IPS-NIHi11 (cell line): ENCODE results near the gene PSKH1.

ENCODE experiments used
- DNase-seq: peaks from one replicate; pipeline ENCODE4 v3.0.0; 2012; ENCODE audit warnings: mixed read lengths, low spot score

Gene PSKH1

DNA sequence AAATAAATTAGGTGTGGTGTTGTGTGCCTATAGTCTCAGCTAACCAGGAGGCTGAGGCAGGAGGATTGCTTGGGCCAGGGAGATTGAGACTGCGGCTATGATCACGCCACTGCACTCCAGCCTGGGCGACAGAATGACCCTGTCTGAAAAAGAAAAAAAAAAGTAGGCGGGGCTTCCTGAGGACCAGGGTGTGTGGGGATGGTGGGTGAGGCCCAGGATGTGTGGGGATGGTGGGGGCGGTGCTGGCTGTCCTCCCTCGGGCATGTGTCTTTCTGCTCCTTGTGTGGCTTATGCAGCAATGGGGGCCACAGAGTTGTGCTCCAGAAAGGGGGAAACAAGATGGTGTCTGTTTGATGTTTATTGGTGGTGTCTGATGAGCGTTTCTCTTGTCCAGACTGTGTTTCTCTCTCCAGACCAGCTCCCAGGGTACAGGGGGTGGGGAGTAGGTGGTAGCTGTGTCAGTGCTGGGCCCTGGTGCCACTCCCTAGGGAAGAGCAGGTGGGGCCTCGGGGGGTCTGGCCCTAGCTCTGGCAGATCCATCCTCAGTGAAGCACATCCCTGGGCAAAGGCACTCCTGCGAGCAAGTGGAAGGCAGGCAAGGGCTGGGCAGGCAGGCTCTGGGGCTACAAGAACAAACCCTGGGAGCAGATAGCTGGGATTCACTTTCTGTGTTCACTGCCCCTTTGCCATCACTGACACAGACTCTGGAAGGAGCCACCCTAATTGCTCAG lies 48.6 kb downstream of the PSKH1 start:
- DNase-seq: no peak

DNA sequence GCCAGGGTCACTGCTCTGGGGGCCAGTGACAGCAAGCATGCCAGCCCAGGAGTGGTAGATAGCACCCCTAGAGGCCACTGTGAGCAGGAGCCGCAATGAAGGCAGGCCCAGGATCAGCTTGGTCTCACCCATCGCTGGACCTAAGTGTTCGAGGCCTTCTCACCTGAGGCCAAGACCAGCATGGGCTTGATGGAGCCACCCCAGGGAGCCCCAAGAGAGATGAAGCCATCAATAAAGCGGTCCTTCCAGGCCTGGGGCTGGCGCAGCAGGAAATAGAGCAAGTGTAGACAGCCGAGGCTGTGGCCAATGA lies 49.1 kb downstream of the PSKH1 start:
- DNase-seq: peak; percentile 83

DNA sequence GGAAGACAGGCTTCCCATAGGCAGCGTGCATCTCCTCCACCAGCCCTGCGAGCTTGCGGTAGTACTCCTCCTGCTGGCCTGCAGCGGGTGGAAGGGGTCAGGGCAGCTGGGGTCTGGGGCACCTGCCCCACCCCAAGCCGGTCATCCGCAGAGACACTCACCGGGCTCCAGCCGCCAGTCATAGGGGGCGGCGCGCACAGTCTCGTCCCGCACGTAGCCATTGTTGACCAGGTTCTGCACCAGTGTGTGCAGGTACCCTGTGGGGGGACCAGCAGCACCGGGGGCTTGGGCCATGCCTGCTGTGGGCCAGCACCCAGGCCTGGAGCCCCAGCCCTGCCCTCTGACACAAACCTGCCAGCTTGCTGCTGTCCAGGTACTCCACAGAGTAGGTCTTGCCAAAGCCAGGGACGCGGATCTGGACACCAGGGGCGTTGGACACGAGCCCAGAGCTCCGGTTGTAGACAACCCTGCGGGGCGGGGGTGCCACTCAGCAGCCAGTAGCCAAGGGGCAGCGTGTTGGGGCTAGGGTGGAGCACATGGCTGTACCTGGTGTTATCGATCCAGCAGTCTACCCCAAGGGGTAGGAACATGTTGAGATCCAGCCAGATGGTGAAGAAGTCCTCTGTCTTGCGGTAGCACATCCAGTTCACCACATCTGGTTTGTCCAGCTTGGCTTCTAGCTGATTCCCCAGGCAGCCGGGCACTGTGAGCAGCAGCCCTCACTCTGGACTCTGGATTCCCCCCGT lies 49.6 kb downstream of the PSKH1 start:
- no peak for DNase-seq

DNA sequence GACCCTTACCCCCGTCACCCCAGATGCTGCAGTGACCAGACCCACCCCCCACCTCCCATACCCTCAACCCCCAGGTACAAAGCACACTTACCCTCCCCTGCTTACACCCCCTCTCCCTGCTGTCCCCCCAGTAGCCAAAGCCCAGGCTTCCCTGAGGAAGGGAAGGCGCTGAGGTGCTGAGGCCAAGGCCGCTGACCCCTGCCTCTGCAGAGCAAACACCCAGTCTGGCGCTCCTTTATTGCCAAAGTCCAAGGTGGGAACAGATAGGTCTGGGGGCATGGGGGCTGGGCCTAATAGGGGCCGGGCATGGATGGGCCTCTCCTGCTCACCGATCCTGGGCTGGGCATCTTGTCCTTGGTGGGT lies 50.2 kb downstream of the PSKH1 start:
- DNase-seq: no peak

DNA sequence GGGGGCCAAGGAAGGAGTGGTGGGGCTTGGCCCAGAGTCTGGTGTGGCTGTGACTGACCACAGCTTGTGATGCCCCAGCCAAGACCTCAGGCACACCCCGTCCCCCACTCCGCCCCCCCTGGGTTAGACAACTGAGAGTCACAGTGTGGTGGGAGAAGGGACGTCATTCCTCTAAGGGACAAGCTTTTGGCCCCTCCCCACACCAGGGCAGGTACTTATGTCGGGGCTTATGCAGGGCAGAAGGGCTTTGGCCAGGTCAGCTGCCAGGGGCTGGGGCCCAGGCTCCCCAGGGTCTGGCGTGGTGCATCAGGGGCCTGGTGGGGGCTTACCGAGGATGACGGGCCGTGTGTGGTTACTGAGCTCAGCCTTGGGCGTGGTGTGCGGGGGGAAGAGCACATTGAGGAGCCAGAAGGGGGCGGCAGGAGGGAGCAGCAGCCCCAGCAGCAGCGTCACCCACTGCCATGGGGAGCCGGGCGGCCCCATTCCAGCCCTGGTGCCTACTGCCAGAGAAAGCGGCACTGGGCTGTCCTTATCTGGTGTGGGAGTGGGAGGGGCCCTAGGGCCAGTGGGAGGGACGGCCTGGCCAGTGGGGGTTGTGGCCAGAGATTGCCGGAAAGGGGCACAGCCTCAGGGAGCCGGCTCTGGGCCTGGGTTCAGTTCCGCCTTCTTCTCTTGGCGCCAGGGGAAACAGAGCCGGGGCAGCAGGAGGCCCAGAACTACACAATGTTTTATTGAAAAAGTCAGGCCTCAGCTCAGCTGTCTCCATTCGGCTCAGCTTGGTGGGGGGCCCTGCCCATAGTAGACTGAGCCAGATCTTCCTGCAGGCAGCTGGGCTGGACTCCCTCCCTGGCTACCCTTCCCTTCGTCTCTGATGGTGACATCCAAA lies 50.8 kb downstream of the PSKH1 start, which contains the start of gene LCAT:
TSS of gene LCAT (minus strand) at position 502 of the 886 bp plus-strand sequence. CDS start at position 483, 19 bp downstream.
- peak; percentile 46 for DNase-seq

DNA sequence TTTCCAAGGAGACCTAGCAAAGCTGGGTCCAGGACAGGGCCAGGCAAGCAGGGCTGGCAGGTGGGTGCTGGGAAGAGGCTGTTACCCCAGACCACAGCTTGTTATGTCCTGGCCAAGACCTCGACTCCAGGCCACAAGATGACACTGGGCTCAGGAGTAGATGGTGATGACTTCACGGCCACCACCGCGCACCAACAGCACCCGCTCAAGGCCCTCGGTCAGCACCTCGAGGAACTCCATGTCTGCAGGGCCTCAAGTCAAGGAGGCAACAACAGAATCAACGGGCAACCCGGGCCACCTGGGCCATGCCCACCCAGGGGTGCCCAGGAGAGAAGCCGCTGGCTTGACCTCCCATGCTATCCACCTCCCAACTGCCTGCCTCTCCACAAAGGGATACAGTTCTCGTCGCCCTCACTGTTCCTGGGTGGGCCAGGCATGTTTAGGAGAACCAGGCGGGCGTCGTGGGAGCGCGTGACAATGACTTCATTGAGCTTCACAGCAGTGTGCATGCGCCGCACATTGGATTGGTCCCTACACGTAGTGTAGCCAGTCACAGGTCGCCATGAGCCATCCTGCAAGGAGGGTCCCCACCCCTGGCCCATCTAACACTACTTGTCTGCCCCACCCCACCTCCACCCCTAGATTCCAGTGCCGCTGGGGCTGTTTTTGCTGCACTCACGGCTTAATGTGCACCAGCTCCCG lies 51.8 kb downstream of the PSKH1 start:
- no peak for DNase-seq

DNA sequence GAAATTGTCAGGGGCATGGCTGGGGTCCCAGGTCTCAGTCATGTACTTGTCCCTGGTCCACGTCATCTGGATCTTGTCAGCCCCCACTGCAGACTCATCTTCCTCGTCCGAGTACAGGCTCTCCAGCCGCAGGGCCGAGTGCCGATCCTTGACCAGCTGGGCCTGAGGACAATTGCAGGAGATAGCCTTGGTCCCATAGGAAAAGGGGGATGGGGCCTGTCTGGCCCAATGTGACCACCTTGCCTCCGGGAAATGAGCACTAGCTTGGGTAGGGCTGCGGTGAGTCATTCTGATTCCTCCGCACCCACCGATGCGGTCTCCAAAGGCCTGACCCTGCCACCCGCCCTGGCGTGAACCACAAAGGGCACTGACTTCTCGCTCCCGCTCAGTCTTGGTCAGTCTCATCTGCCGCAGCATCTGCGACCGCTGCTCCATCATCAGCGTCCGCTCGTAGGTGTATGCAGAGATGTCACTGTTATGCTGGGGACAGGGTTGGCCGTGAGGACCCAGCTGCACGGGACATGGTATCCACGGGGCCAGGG lies 52.4 kb downstream of the PSKH1 start:
- DNase-seq: no peak

DNA sequence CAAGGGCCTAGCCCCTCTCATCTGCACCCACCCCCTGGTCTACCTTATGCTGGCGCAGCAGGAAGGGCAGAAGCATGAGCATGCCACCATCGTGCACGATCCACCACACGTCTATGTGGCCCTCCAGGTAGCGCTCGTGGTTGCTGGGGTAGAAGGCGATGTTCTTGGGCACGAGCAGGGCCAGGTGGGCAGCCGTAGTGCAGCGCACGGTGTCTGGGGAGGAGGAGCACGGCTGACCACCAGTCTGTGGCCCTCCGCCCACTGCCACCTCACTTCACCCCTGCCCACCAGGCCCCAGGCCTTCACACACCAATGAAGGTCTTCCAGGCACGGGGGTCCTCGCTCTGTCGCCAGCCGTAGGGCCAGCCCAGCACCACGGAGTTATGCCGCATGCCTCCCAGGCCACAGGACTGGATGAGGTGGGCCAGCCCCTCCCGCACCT lies 53.1 kb downstream of the PSKH1 start:
- no peak for DNase-seq

DNA sequence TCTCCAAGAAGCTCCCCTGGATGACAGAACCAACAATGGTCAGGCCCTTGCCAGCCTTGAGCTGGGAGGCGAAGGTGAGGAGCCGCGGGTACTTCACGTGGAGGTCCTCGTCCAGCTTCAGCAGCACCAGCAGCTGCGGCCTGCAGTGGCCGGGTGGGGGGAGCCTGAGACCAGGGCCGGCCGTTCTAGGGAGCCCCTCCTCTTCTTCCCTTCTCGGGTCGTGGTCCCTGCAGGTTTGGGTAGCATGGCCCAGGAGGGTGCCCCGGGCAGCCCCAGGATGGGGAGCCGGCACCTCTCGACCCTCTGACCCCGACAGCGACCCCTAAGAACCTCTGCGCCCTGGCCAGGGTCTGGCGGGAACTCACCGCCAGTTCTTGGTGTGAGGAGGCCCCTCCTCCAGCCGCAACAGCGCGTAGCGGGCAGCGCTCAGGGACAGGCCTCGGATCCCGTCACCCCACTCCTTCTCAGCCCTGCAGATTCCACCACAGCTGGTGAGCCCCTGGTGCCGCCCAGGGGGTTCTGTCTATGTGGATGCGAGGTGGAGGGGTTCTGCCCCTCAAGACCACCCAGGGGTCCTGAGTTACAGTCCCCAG lies 54.0 kb downstream of the PSKH1 start:
- no peak for DNase-seq

DNA sequence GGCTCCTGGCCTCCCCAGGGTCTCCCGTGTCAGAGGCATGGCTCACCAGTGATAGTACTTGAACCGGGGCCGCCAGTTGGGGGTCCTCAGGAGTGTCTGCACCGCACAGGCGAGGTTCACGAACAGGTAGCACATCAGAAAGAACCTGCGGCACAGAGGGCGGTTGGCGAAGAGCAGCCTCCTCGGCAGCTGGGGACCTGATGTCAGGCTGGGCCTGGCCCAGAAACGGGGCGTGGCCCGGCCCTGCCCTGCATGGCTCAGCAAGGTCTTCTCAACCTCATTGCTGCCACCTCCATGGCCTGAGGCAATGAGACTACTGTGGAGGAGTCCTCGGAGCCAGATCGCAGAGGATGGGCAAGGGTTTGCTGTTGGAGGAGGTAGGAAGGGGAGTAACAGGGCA lies 55.0 kb downstream of the PSKH1 start:
- DNase-seq: no peak

DNA sequence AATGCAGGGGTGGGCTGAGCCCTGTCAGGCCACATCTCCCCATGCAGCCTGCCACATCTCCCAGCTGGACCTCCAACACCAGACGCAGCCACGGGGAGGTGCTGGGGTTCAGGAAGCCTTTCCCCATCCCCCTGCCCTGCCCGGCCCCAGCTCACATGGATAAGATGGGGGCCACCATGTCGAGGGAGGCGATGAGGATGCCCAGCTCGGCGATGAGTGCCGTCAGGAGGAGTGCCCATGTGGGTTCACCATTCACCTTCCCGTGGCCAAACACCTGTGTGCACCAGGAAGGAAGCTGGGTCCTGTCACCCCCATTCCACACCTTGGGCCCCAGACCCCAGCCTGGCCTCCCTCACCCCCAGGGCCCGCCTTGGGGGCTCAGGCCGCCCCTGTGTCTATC lies 56.6 kb downstream of the PSKH1 start:
- no peak for DNase-seq

DNA sequence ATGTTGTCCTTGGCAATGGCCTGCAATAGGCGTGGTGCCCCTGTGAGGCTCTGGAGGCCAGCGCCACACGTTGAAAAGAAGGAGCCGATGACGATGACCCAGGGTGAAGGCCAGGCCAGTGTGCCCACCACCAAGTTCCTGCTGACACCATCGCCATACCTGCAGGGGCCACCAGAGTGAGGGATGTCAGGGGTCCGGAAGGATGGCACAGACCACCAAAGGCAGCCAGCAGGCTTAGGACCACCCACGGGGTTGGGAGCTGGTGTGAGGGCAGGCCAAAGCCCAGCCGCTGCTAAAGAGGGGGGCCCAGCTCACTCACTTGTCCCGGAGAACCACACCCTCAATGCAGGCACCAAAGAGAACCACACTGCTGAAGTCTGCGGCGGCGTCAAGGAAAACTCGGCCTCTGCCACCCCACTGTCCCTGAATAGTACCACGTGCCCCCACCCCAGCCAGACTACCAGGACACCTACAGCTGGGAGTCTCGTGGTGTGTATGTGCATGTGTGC lies 57.3 kb downstream of the PSKH1 start:
- no peak for DNase-seq

DNA sequence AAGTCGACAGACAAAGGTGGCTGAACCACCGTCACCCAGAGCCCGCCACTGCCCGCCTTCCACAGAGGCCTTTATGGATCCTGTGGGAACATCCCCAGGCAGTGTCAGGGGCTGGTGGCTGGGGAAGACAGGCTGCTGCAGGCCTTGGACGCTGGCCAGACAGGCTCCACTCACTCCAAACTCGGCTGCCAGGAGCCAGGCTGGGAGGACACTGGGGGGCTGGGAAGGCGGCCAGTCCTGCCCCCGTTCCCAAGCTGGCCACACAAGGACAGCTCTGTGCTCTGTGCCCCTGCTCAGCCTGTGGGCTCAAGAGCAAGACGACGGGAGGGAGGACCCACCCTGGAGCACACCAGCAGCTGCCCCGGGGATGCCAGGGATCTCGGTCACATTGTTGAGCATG lies 58.4 kb downstream of the PSKH1 start:
- no peak for DNase-seq

DNA sequence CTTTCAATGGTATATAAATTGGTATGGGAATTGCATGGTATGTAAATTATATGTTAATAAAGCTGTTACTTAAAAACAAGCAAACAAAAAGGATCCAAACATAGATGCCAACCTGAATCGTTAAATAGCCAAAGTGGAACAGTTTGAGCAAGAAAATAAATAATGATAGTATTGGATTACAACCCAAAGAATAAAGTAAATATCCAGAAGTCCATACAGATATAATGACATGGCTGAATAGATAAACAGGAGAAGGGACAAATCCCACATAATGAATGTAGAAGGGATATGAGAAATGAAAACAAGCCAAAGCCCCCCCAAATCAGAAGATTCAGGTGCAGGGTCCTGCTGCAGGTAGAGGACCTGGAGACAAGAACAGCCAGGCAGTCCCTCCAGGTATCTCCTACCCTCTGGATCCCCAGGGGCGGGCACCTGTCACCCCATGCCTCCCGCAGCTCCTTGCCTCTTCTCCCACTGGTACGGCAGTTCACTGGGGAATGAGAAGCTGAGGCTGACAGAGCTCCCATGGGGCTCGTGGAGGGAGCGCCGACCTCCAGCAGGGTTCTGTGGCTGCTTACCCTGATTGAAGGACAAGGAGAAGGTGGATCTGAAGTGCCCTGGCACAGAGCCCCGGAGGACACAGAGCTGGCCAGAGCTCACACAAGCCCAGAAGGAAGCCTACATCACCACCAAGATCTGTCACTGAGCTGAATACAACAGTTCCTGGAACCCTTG lies 60.8 kb downstream of the PSKH1 start:
- DNase-seq: no peak

DNA sequence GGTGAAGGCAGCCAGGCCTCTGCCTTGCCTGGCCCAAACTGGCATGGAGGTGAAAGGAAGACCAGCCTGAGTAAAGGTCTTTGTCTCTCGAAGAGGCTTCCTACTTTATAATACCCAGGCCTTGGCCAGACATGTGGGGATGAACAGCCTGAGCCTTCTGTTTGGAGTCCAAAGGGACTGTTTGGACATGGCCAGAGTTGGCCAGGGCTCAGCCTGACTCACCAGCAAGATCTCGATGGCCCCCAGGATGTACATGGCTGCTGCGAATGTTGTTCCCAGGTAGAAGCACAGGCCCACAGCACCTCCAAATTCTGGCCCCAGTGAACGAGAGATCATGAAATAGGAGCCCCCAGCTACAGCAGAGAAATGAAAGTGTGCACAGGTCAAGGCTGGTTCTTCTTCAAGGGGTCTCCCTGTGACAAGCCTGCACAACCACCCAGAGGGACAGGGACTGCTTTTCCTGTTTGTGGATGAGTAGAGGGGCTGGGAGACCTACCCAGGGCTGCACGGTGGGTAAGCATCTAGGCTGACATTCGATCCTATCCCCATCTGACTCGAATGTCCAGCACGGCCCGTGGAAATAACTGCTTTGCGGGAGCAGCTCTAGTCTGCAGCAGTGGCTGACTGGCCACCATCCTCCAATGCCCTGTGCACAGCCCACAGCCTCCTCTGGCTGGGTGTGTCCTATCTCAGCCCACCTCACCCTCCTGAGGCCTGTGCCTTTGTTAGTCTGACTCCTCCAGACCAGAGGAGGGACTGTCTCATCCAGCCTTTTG lies 61.6 kb downstream of the PSKH1 start:
- no peak for DNase-seq

DNA sequence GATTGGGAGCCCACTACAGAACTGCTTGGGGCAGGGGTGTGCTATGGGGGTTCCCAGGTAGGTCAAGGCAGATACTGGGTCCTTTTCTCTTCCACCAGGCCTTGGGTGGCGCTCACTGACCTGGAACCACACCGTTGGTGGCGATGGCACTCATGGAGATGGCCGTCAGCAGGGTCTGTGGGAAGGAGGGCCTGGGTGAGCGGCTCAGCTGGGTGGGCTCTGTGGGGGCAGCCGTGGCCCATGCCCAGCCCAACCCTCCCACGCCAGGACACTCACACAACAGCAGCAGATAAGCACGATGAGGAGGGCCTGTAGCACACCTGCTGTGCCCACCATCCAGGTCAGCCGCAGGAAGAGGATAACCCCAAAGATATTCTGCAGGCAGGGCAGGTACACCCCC lies 64.6 kb downstream of the PSKH1 start:
- DNase-seq: no peak

DNA sequence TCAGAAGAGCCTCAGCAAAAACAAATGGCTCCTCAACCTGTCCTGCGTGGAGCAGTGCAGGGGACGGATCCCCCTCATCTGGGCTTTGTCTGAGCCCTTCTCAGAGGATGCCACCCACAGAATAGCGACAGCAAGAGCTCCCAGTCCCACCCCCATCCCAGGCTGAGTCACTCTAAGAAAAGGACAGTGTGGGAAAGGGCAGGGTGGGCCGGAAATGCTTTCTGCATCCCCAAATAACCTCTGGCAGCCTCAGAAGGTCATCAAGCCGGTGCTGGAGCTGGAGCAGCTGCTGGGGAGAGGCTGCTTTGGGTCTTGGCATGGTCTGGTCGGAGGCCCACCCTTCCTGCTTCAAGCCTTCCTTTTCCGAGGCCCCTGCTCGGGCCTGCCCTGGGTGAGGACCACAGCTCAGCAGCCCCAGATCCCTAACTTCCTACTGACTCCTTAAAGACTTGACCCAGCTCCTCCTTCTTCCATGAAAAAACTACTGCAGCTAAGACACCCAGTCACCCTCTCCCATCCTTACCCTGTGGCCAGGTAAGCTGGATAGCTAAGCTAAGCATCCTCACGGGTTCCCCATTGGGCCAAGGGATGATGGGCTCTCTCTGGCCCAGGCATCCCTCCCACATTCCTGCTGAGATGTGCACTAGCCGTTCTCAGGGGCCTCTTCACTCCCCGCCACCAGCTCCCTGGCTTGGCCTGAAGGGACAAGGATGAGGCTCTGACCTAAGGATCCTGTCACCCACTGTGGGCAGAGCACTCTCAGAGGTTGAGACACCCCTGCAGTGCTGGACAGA lies 66.7 kb downstream of the PSKH1 start:
- DNase-seq: no peak

DNA sequence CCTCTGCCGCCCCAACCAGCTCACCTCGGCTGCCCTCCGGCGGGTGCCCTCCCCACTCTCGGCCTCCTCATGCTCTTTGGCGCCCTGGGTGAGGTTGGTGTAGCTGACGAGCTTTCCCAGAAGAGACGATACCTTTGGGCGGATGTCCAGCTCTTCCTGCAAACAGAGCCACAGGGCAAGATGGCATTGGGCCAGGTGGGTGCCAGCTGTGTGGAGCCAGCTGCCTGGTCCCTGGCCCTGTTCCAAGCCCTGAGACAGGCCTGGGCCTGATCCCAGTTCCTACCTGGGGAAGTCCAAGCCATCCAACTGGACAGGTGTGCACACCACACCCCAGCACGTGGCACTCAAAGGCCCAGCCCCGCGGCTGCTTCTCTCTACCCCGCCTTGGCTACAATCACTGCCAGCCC lies 68.5 kb downstream of the PSKH1 start:
- DNase-seq: no peak

DNA sequence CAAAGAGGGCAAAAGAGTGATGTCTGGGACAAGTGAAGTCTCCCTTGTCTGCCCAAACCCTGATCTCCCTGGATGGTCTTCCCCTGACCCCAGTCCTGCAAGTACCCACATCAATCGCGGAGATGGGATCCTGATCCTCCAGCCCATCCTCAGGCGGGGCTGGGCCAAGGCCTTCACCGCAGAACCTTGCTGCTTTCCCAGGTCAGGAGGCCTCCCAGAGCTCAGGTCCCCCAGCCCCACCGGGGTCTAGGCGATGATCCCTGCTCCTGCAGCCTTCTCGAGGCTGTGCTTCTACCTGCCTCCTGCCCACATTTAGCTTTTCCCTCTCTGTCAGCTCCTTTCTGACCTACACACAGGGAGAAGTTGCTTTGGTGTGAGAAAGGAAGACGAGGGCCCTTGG lies 69.1 kb downstream of the PSKH1 start:
- no peak for DNase-seq
